ENCODE measurements around the gene NEGR1. TPM values are rescaled to one million over a fixed set of nuclear protein-coding genes. Genes with fewer than 3 reads are reported as not detected.

NEGR1 gene
- total and polyA plus RNA-seq, 8 donors, result 1.2 to 35.4 (median 7.7) TPM

- TF ChIP-seq POLR2A (IDR thresholded peaks at IDR 0.05), result no peak
- TF ChIP-seq, protein P1, sequence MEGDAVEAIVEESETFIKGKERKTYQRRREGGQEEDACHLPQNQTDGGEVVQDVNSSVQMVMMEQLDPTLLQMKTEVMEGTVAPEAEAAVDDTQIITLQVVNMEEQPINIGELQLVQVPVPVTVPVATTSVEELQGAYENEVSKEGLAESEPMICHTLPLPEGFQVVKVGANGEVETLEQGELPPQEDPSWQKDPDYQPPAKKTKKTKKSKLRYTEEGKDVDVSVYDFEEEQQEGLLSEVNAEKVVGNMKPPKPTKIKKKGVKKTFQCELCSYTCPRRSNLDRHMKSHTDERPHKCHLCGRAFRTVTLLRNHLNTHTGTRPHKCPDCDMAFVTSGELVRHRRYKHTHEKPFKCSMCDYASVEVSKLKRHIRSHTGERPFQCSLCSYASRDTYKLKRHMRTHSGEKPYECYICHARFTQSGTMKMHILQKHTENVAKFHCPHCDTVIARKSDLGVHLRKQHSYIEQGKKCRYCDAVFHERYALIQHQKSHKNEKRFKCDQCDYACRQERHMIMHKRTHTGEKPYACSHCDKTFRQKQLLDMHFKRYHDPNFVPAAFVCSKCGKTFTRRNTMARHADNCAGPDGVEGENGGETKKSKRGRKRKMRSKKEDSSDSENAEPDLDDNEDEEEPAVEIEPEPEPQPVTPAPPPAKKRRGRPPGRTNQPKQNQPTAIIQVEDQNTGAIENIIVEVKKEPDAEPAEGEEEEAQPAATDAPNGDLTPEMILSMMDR (IDR thresholded peaks at IDR 0.05), result no peak
- no peak for TF ChIP-seq EP300 (IDR thresholded peaks at IDR 0.05)
- TF ChIP-seq POLR2AphosphoS5 (IDR thresholded peaks at IDR 0.05), result no peak
- H3K36me3 ChIP-seq, result no peaks in the 10 kb centered on the region
- no peaks in the 10 kb centered on the region for H3K9me3 ChIP-seq
- H3K27ac ChIP-seq, result no peak overlapping the region
- no peak for DNase-seq
- 50 to 68% (median 65%) methylated on average over 1 of the region's 1 CpG for WGBS, 5 donors
- peaks cover 0 to 15% (median 0%) of the 10 kb centered on the region in 4 donors for H3K4me1 ChIP-seq
- intact Hi-C loops (cut with DNase I; ENCODE audit: low total_unique reads), result no loop called here
- no peaks in the 10 kb centered on the region for H3K27me3 ChIP-seq
- H3K4me3 ChIP-seq, result no peak overlapping the region
Observed at GRCh38 chr1:71792264-71792663, 490.1 kb downstream of the NEGR1 start.

DNA sequence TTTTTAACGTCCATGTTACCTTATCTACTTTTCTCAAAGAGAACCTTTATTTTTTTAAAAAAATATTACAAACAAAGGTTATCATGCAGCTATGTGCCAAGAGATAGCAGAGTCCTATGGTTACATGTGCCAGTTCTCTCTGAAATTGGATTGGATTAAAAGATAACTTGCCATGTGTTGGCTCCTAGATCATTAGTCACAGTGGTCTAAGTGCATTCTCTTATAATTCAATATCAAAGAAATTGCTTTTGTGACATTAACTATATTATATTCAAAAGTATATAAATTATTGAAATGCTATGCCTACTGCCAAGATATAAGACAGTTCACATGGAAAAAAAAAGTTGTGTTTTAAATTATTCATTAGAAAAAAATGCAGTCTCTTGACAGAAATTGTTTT, 494.2 kb downstream of the NEGR1 start:
- Histone ChIP-seq H3K4me1 (peaks cover 0 to 38% (median 3%) of the 10 kb centered on the region in 4 donors), H3K27me3 (no peaks in the 10 kb centered on the region), H3K9me3 (no peaks in the 10 kb centered on the region), H3K27ac (no peak overlapping the region), H3K36me3 (no peaks in the 10 kb centered on the region), H3K4me3 (no peak overlapping the region)
- 29 to 45% (median 36%) methylated on average over 1 of the region's 1 CpG for whole genome bisulfite sequencing, 5 donors
- TF ChIP-seq POLR2AphosphoS5 (IDR thresholded peaks at IDR 0.05) (no peak), EP300 (IDR thresholded peaks at IDR 0.05) (no peak), POLR2A (IDR thresholded peaks at IDR 0.05) (no peak)
- TF ChIP-seq, protein P1 (IDR thresholded peaks at IDR 0.05), result no peak
- DNase-seq, result peak in 1 of 2 donors; percentile 5
- intact Hi-C loops (cut with DNase I; ENCODE audit: low total_unique reads), result no loop called here

DNA sequence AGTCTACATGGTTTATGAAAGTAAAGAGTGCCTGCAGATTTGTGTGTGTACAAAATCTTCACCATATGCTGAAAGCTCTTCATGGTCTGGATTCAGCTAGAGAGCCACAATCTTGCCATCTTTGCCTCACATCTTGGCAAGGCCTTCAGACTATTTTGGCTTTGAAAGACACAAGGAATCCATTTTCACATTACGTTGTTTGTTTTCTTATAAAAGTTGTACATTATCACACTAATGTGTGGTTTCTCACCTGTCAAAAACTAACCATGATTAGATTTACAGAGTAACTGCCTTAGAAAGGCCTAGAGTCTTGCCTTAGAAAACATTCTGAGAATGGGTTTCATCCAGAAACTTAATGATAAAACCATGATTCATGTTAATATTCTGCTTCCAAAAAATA, 494.6 kb downstream of the NEGR1 start:
- no peaks in the 10 kb centered on the region for H3K36me3 ChIP-seq
- 26 to 55% (median 42%) methylated on average over 1 of the region's 1 CpG for WGBS, 5 donors
- DNase-seq, result no peak
- no peaks in the 10 kb centered on the region for H3K27me3 ChIP-seq
- intact Hi-C loops (cut with DNase I; ENCODE audit: low total_unique reads), result no loop called here
- no peaks in the 10 kb centered on the region for H3K9me3 ChIP-seq
- H3K4me3 ChIP-seq, result no peak overlapping the region
- TF ChIP-seq, protein P1 (IDR thresholded peaks at IDR 0.05), result no peak
- TF ChIP-seq POLR2A (IDR thresholded peaks at IDR 0.05) (no peak), EP300 (IDR thresholded peaks at IDR 0.05) (no peak), POLR2AphosphoS5 (IDR thresholded peaks at IDR 0.05) (no peak)
- peaks cover 0 to 39% (median 4%) of the 10 kb centered on the region in 4 donors for H3K4me1 ChIP-seq
- H3K27ac ChIP-seq, result no peak overlapping the region

DNA sequence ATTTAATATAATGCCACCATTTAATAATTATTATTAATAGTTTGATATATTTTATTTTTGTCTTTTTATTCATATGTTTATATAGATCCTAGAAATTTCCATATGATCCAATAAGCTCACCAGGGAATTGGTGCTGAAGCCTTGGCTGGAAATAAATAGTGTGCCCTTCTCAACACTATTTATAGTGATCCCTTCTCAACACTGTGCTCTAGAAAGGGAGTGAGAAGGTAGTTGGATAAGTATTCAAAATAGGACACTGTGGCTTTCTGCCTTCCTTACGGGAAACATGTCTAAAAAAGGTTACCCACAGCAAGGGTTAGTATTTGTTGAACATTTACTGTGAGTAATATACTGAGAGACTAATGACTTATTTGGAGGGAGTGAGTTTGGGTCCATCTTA, 496.1 kb downstream of the NEGR1 start:
- H3K27ac ChIP-seq, result no peak overlapping the region
- no peaks in the 10 kb centered on the region for H3K27me3 ChIP-seq
- peaks cover 0 to 25% (median 5%) of the 10 kb centered on the region in 4 donors for H3K4me1 ChIP-seq
- H3K9me3 ChIP-seq, result no peaks in the 10 kb centered on the region
- 57 to 95% (median 85%) methylated on average over 1 of the region's 1 CpG for WGBS, 5 donors
- TF ChIP-seq, protein P1 (IDR thresholded peaks at IDR 0.05), result no peak
- TF ChIP-seq EP300 (IDR thresholded peaks at IDR 0.05), result no peak
- no peak for TF ChIP-seq POLR2A (IDR thresholded peaks at IDR 0.05)
- no peak for TF ChIP-seq POLR2AphosphoS5 (IDR thresholded peaks at IDR 0.05)
- no peak overlapping the region for H3K4me3 ChIP-seq
- intact Hi-C loops (cut with DNase I; ENCODE audit: low total_unique reads), result no loop called here
- DNase-seq, result no peak
- H3K36me3 ChIP-seq, result no peaks in the 10 kb centered on the region

Measured in stomach (tissue), 9 donors.